GM23248 (cell line): ENCODE results near the gene NXT1. TPM values are rescaled to one million over a fixed set of nuclear protein-coding genes. Genes with fewer than 3 reads are reported as not detected.

Source experiments
- DNase-seq: peaks from one replicate; pipeline ENCODE4 v3.0.0-alpha.2; 2015
- H2AFZ ChIP-seq: fragments of 200-600 bp; sonication (generic); 2 replicates; pipeline ENCODE4 v1.6.1; 2016; ENCODE audit warnings: antibody characterized with exemption
- H3F3A ChIP-seq: fragments of 200-600 bp; sonication (generic); 2 replicates; pipeline ENCODE4 v1.6.1; 2016; ENCODE audit warnings: mild to moderate bottlenecking, antibody characterized with exemption, mixed run types; ENCODE audit not compliant: insufficient read depth
- H3K27ac ChIP-seq: fragments of 200-600 bp; sonication (generic); 2 replicates; pipeline ENCODE4 v1.5.1; 2016; ENCODE audit warnings: mild to moderate bottlenecking
- H3K27me3 ChIP-seq: fragments of 200-600 bp; sonication (generic); replicated peaks from 2 replicates; pipeline ENCODE4 v1.6.1; 2016; ENCODE audit warnings: mild to moderate bottlenecking; ENCODE audit not compliant: insufficient read depth
- H3K36me3 ChIP-seq: fragments of 200-600 bp; sonication (generic); 2 replicates; pipeline ENCODE4 v1.6.1; 2016; ENCODE audit warnings: low read depth, mild to moderate bottlenecking
- H3K4me1 ChIP-seq: fragments of 200-600 bp; sonication (generic); 2 replicates; pipeline ENCODE4 v1.6.1; 2016; ENCODE audit warnings: mild to moderate bottlenecking; ENCODE audit not compliant: insufficient read depth
- H3K4me2 ChIP-seq: fragments of 200-600 bp; sonication (generic); one replicate; pipeline ENCODE4 v1.6.1; 2016; ENCODE audit warnings: mild to moderate bottlenecking; ENCODE audit not compliant: unreplicated experiment
- H3K4me3 ChIP-seq: fragments of 200-600 bp; sonication (generic); 2 replicates; pipeline ENCODE4 v1.5.1; 2016; ENCODE audit warnings: mild to moderate bottlenecking
- H3K79me2 ChIP-seq: fragments of 200-600 bp; sonication (generic); 2 replicates; pipeline ENCODE4 v1.6.1; 2016; ENCODE audit warnings: mild to moderate bottlenecking; ENCODE audit not compliant: insufficient read depth
- H3K9ac ChIP-seq: fragments of 200-600 bp; sonication (generic); 2 replicates; pipeline ENCODE4 v1.6.1; 2016; ENCODE audit warnings: mild to moderate bottlenecking
- H3K9me2 ChIP-seq: fragments of 200-600 bp; sonication (generic); 2 replicates; pipeline ENCODE4 v1.6.1; 2016; ENCODE audit warnings: mixed run types, mild to moderate bottlenecking, moderate library complexity; ENCODE audit not compliant: insufficient read depth
- H3K9me3 ChIP-seq: fragments of 200-600 bp; sonication (generic); one replicate; pipeline ENCODE4 v1.6.1; 2017; ENCODE audit warnings: low read depth
- H4K20me1 ChIP-seq: fragments of 200-600 bp; sonication (generic); 2 replicates; pipeline ENCODE4 v1.6.0; 2016; ENCODE audit not compliant: insufficient read depth
- EZH2 ChIP-seq: fragments of 200-600 bp; sonication (generic); IDR thresholded peaks from 2 replicates; pipeline ENCODE4 v1.6.1; 2018; ENCODE audit warnings: antibody characterized with exemption, mild to moderate bottlenecking; ENCODE audit not compliant: insufficient read depth, poor library complexity, severe bottlenecking
- EZH2phosphoT487 ChIP-seq: fragments of 200-600 bp; sonication (generic); IDR thresholded peaks from 2 replicates; pipeline ENCODE4 v1.6.1; 2018; ENCODE audit warnings: antibody characterized with exemption, moderate library complexity, mild to moderate bottlenecking, low read depth; ENCODE audit not compliant: insufficient read depth
- WGBS, 2 experiments: methylation state at CpG; one replicate each; pipeline ENCODE4 v1.1.6; 2015 to 2017; ENCODE audit warnings: low lambda C conversion rate in 2 of 2, low coverage in 1 of 2; ENCODE audit errors: missing lambda C conversion rate in 2 of 2; 5-methylcytosine and 5-hydroxymethylcytosine counted together
- in situ Hi-C: fragments of 300-500 bp; cut with MboI; formaldehyde crosslinking; loops from 2 replicates; pipeline ENCODE4 v1.15.0; 2020
- polyA plus RNA-seq: library from polyadenylated mRNA; unstranded; fragments of >200 nt; fragmentation: Nextera tagmentation; extraction: Ambion mirVana; gene quantifications from 2 replicates; pipeline ENCODE4 v1.2.1, GENCODE V29; 2016
- total RNA-seq: library from RNA; depleted of rRNA; stranded (reverse); fragments of >200 nt; shearing (Covaris generic); gene quantifications from 2 replicates; pipeline ENCODE4 v1.2.3, GENCODE V29; 2014

NXT1 gene
- total and polyA plus RNA-seq, 2 experiments from 2014 or later = 29.8 to 31.5 TPM

- Histone ChIP-seq H3K36me3 (no peaks in the 10 kb centered on the region), H4K20me1 (no peaks in the 10 kb centered on the region), H3K79me2 (no peaks in the 10 kb centered on the region), H3K4me2 (no peak overlapping the region), H3K9me2 (no peaks in the 10 kb centered on the region), H2AFZ (no peak overlapping the region), H3K27ac (no peak overlapping the region), H3K4me3 (no peak overlapping the region), H3K9me3 (no peaks in the 10 kb centered on the region), H3K27me3 (peaks cover 19% of the 10 kb centered on the region; the same call in 1 of the 2 replicates), H3K9ac (no peak overlapping the region), H3F3A (no peaks in the 10 kb centered on the region), H3K4me1 (no peaks in the 10 kb centered on the region)
- DNase-seq = no peak
- 16 to 18% methylated on average over 1 of the region's 1 CpG for WGBS, 2 experiments
- in situ Hi-C loops = no loop called here
- TF ChIP-seq EZH2phosphoT487 (no peak), EZH2 (no peak)
Observed at GRCh38 chr20:23313271-23313670, 37.3 kb upstream of the NXT1 start.

GRCh38 chr20:23314699-23315098 is 35.9 kb upstream of the NXT1 start:
- TF ChIP-seq EZH2 (no peak), EZH2phosphoT487 (no peak)
- H2AFZ ChIP-seq = no peak overlapping the region
- in situ Hi-C loops = no loop called here

GRCh38 chr20:23315099-23315498 is 35.5 kb upstream of the NXT1 start:
- Histone ChIP-seq H3K27ac (no peak overlapping the region), H3K4me2 (no peak overlapping the region), H3K79me2 (no peaks in the 10 kb centered on the region), H3K9me3 (no peaks in the 10 kb centered on the region), H2AFZ (no peak overlapping the region), H3K9me2 (no peaks in the 10 kb centered on the region), H3F3A (no peaks in the 10 kb centered on the region), H3K9ac (no peak overlapping the region), H3K36me3 (no peaks in the 10 kb centered on the region), H3K27me3 (peaks cover 19% of the 10 kb centered on the region; the same call in 1 of the 2 replicates), H3K4me1 (no peaks in the 10 kb centered on the region), H3K4me3 (no peak overlapping the region), H4K20me1 (no peaks in the 10 kb centered on the region)
- 20 to 25% methylated on average over 9 of the region's 9 CpGs for WGBS, 2 experiments
- TF ChIP-seq EZH2 (no peak), EZH2phosphoT487 (no peak)
- no peak for DNase-seq
- in situ Hi-C loops = no loop called here

More at GRCh38 chr20:23314699-23315098, 35.9 kb upstream of the NXT1 start:
- Histone ChIP-seq H3K27me3 (peaks cover 19% of the 10 kb centered on the region; the same call in 1 of the 2 replicates), H3K27ac (no peak overlapping the region), H3K9me3 (no peaks in the 10 kb centered on the region), H3F3A (no peaks in the 10 kb centered on the region), H3K4me2 (no peak overlapping the region), H3K9ac (no peak overlapping the region), H3K36me3 (no peaks in the 10 kb centered on the region), H4K20me1 (no peaks in the 10 kb centered on the region), H3K4me1 (no peaks in the 10 kb centered on the region), H3K9me2 (no peaks in the 10 kb centered on the region), H3K4me3 (no peak overlapping the region), H3K79me2 (no peaks in the 10 kb centered on the region)
- DNase-seq = no peak
- WGBS, 2 experiments = 90 to 93% methylated on average over 5 of the region's 5 CpGs

GRCh38 chr20:23316626-23317025 is 34.0 kb upstream of the NXT1 start:
- Histone ChIP-seq H3K27me3 (peaks cover 19% of the 10 kb centered on the region; the same call in 1 of the 2 replicates), H3K9me3 (no peaks in the 10 kb centered on the region), H2AFZ (no peak overlapping the region), H3K27ac (no peak overlapping the region), H3K4me1 (no peaks in the 10 kb centered on the region), H3F3A (no peaks in the 10 kb centered on the region), H3K36me3 (no peaks in the 10 kb centered on the region), H3K9me2 (no peaks in the 10 kb centered on the region), H4K20me1 (no peaks in the 10 kb centered on the region), H3K9ac (no peak overlapping the region), H3K79me2 (no peaks in the 10 kb centered on the region), H3K4me2 (no peak overlapping the region), H3K4me3 (no peak overlapping the region)
- no peak for DNase-seq
- in situ Hi-C loops = no loop called here
- 89 to 97% methylated on average over 3 of the region's 3 CpGs for WGBS, 2 experiments
- TF ChIP-seq EZH2phosphoT487 = no peak
- TF ChIP-seq EZH2 = no peak

GRCh38 chr20:23317081-23317480 is 33.5 kb upstream of the NXT1 start:
- in situ Hi-C loops = no loop called here
- 86 to 90% methylated on average over 5 of the region's 5 CpGs for WGBS, 2 experiments
- Histone ChIP-seq H4K20me1 (no peaks in the 10 kb centered on the region), H3F3A (no peaks in the 10 kb centered on the region), H3K4me2 (no peak overlapping the region), H3K36me3 (no peaks in the 10 kb centered on the region), H3K27me3 (peaks cover 19% of the 10 kb centered on the region; the same call in 1 of the 2 replicates), H3K9ac (no peak overlapping the region), H3K4me1 (no peaks in the 10 kb centered on the region), H3K79me2 (no peaks in the 10 kb centered on the region), H2AFZ (no peak overlapping the region), H3K9me3 (no peaks in the 10 kb centered on the region), H3K27ac (no peak overlapping the region), H3K4me3 (no peak overlapping the region), H3K9me2 (no peaks in the 10 kb centered on the region)
- no peak for DNase-seq
- no peak for TF ChIP-seq EZH2phosphoT487
- no peak for TF ChIP-seq EZH2
